ENCODE measurements around the gene TTC39A.

TTC39A gene

DNA sequence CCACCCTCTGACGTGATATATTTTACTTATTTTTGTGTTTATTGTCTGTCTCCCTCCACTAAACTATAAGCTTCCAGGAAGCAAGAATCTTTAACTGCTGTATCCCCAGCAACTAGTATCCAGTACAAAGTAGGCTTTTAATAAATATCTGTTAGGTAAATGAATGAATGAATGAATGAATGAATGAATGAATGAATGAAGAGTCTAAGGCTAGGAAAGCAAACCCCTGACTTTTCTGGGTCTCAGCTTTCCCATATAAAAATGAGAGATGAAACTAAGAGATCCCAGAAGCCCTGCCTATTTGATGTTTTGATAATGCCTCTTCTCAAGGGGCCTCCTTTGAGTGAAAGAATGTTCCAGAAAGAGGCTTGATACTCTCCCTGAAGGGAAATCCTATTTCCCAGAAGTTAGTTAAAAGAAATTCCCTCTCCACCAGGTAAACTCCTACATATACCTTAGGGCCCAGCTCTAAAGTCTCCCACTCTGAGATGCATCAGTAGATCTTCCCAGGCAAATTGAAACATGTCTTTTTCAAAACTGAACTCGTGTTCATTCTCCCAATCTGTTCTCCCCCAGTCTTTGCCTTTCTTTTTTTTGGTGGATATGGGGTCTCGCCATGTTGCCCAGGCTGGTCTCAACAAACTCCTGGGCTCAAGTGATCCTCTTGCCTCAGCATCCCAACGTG lies 7.8 kb downstream of the TTC39A start:
- TF ChIP-seq, protein P1, sequence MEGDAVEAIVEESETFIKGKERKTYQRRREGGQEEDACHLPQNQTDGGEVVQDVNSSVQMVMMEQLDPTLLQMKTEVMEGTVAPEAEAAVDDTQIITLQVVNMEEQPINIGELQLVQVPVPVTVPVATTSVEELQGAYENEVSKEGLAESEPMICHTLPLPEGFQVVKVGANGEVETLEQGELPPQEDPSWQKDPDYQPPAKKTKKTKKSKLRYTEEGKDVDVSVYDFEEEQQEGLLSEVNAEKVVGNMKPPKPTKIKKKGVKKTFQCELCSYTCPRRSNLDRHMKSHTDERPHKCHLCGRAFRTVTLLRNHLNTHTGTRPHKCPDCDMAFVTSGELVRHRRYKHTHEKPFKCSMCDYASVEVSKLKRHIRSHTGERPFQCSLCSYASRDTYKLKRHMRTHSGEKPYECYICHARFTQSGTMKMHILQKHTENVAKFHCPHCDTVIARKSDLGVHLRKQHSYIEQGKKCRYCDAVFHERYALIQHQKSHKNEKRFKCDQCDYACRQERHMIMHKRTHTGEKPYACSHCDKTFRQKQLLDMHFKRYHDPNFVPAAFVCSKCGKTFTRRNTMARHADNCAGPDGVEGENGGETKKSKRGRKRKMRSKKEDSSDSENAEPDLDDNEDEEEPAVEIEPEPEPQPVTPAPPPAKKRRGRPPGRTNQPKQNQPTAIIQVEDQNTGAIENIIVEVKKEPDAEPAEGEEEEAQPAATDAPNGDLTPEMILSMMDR (IDR thresholded peaks at IDR 0.05; ENCODE audit: low read length) = no peak
- TF ChIP-seq EZH2phosphoT487 (IDR thresholded peaks at IDR 0.05; ENCODE audit: low read length) (no peak), EZH2 (optimal IDR thresholded peaks at IDR 0.05; ENCODE audit: low read depth, low read length) (no peak)
- Histone ChIP-seq H3K27ac (ENCODE audit: low read length) (no peak overlapping the region), H3K9ac (ENCODE audit: low read length) (no peak overlapping the region), H3K27me3 (replicated peaks; ENCODE audit: insufficient read depth, low read length) (no peaks in the 10 kb centered on the region), H2AFZ (ENCODE audit: low read length) (no peak overlapping the region), H3K4me1 (ENCODE audit: low read length) (no peaks in the 10 kb centered on the region), H3F3A (ENCODE audit: insufficient read depth, low read length) (no peaks in the 10 kb centered on the region), H3K4me3 (ENCODE audit: low read length) (no peak overlapping the region), H3K9me3 (replicated peaks; ENCODE audit: insufficient read depth, low read length) (no peaks in the 10 kb centered on the region), H3K79me2 (ENCODE audit: low read length) (no peaks in the 10 kb centered on the region), H3K4me2 (ENCODE audit: low read depth, low read length) (no peak overlapping the region), H4K20me1 (ENCODE audit: insufficient read depth, low read length) (no peaks in the 10 kb centered on the region), H3K36me3 (replicated peaks; ENCODE audit: insufficient read depth, low read length) (no peaks in the 10 kb centered on the region), H3K9me2 (replicated peaks; ENCODE audit: insufficient read depth, low read length) (no peaks in the 10 kb centered on the region)
- no peak for DNase-seq

GRCh38 chr1:51321924-51322280 lies 8.5 kb downstream of the TTC39A start:
- Histone ChIP-seq H3K9me3 (replicated peaks; ENCODE audit: insufficient read depth, low read length) (no peaks in the 10 kb centered on the region), H4K20me1 (ENCODE audit: insufficient read depth, low read length) (no peaks in the 10 kb centered on the region), H3K79me2 (ENCODE audit: low read length) (no peaks in the 10 kb centered on the region), H3K4me2 (ENCODE audit: low read depth, low read length) (no peak overlapping the region), H3K9me2 (replicated peaks; ENCODE audit: insufficient read depth, low read length) (no peaks in the 10 kb centered on the region), H3K27me3 (replicated peaks; ENCODE audit: insufficient read depth, low read length) (no peaks in the 10 kb centered on the region), H3K27ac (ENCODE audit: low read length) (no peak overlapping the region), H3F3A (ENCODE audit: insufficient read depth, low read length) (no peaks in the 10 kb centered on the region), H3K4me3 (ENCODE audit: low read length) (no peak overlapping the region), H3K4me1 (ENCODE audit: low read length) (no peaks in the 10 kb centered on the region), H3K36me3 (replicated peaks; ENCODE audit: insufficient read depth, low read length) (no peaks in the 10 kb centered on the region), H3K9ac (ENCODE audit: low read length) (no peak overlapping the region), H2AFZ (ENCODE audit: low read length) (no peak overlapping the region)
- TF ChIP-seq EZH2phosphoT487 (IDR thresholded peaks at IDR 0.05; ENCODE audit: low read length) = no peak
- TF ChIP-seq EZH2 (optimal IDR thresholded peaks at IDR 0.05; ENCODE audit: low read depth, low read length) = no peak
- TF ChIP-seq, protein P1 (IDR thresholded peaks at IDR 0.05; ENCODE audit: low read length) = no peak
- no peak for DNase-seq

GRCh38 chr1:51320967-51321923 lies 9.1 kb downstream of the TTC39A start:
- Histone ChIP-seq H3K36me3 (replicated peaks; ENCODE audit: insufficient read depth, low read length) (no peaks in the 10 kb centered on the region), H3K79me2 (ENCODE audit: low read length) (no peaks in the 10 kb centered on the region), H3K27me3 (replicated peaks; ENCODE audit: insufficient read depth, low read length) (no peaks in the 10 kb centered on the region), H3K4me1 (ENCODE audit: low read length) (no peaks in the 10 kb centered on the region), H3K4me2 (ENCODE audit: low read depth, low read length) (no peak overlapping the region), H3K4me3 (ENCODE audit: low read length) (no peak overlapping the region), H3F3A (ENCODE audit: insufficient read depth, low read length) (no peaks in the 10 kb centered on the region), H4K20me1 (ENCODE audit: insufficient read depth, low read length) (no peaks in the 10 kb centered on the region), H3K27ac (ENCODE audit: low read length) (no peak overlapping the region), H3K9me3 (replicated peaks; ENCODE audit: insufficient read depth, low read length) (no peaks in the 10 kb centered on the region), H3K9me2 (replicated peaks; ENCODE audit: insufficient read depth, low read length) (no peaks in the 10 kb centered on the region), H3K9ac (ENCODE audit: low read length) (no peak overlapping the region), H2AFZ (ENCODE audit: low read length) (no peak overlapping the region)
- no peak for TF ChIP-seq EZH2 (optimal IDR thresholded peaks at IDR 0.05; ENCODE audit: low read depth, low read length)
- TF ChIP-seq, protein P1 (IDR thresholded peaks at IDR 0.05; ENCODE audit: low read length) = no peak
- no peak for DNase-seq

All from MM.1S (cell line).